OCI-LY1 (cell line): ENCODE data around the gene SPRED3.
A peak's percentile ranks its signal among the peaks of the same experiment; 100 is the strongest.

ENCODE experiments used
- H2AFZ ChIP-seq: fragments of 200-600 bp; sonication (generic), shearing (Covaris generic); 2 replicates; pipeline ENCODE4 v1.6.0; 2014; ENCODE audit warnings: antibody characterized with exemption, mild to moderate bottlenecking, low read length
- H3F3A ChIP-seq: fragments of 200-600 bp; sonication (generic), shearing (Covaris generic); 2 replicates; pipeline ENCODE4 v1.6.0; 2014; ENCODE audit warnings: mild to moderate bottlenecking, antibody characterized with exemption, low read length, moderate library complexity; ENCODE audit not compliant: insufficient read depth
- H3K27ac ChIP-seq: fragments of 200-600 bp; sonication (generic); 2 replicates; pipeline ENCODE4 v1.5.1; 2014; ENCODE audit warnings: low read length, mixed run types, mild to moderate bottlenecking, low read depth; ENCODE audit not compliant: poor library complexity, severe bottlenecking
- H3K27me3 ChIP-seq: fragments of 200-600 bp; sonication (generic); 2 replicates; pipeline ENCODE4 v1.6.0; 2014; ENCODE audit warnings: antibody characterized with exemption, mild to moderate bottlenecking, low read length, moderate library complexity; ENCODE audit not compliant: insufficient read depth
- H3K36me3 ChIP-seq: fragments of 200-600 bp; sonication (generic); 2 replicates; pipeline ENCODE4 v1.6.1; 2014; ENCODE audit warnings: mild to moderate bottlenecking, antibody characterized with exemption, low read length, moderate library complexity, mixed read lengths; ENCODE audit not compliant: insufficient read depth
- H3K4me1 ChIP-seq: fragments of 200-600 bp; sonication (generic); 2 replicates; pipeline ENCODE4 v1.5.1; 2014; ENCODE audit warnings: mild to moderate bottlenecking, low read length, moderate library complexity; ENCODE audit not compliant: insufficient read depth, severe bottlenecking
- H3K4me2 ChIP-seq: fragments of 200-600 bp; sonication (generic), shearing (Covaris generic); 2 replicates; pipeline ENCODE4 v1.6.1; 2014; ENCODE audit warnings: low read length
- H3K4me3 ChIP-seq: fragments of 200-600 bp; sonication (generic); 2 replicates; pipeline ENCODE4 v1.5.1; 2014; ENCODE audit warnings: low read length, low read depth, mild to moderate bottlenecking, mixed read lengths; ENCODE audit not compliant: poor library complexity, severe bottlenecking
- H3K79me2 ChIP-seq: fragments of 200-600 bp; shearing (Covaris generic); 2 replicates; pipeline ENCODE4 v1.6.1; 2016; ENCODE audit warnings: mixed run types, low read length, mixed read lengths; ENCODE audit not compliant: insufficient read depth
- H3K9ac ChIP-seq: fragments of 200-600 bp; sonication (generic), shearing (Covaris generic); 2 replicates; pipeline ENCODE4 v1.6.1; 2014; ENCODE audit warnings: mild to moderate bottlenecking, low read length, mixed read lengths
- H3K9me2 ChIP-seq: fragments of 200-600 bp; sonication (generic), shearing (Covaris generic); 2 replicates; pipeline ENCODE4 v1.6.1; 2014; ENCODE audit warnings: low read depth, mild to moderate bottlenecking, low read length, mixed read lengths
- H3K9me3 ChIP-seq: fragments of 200-600 bp; shearing (Covaris generic); 2 replicates; pipeline ENCODE4 v1.6.1; 2014; ENCODE audit warnings: low read length, mixed read lengths
- H4K20me1 ChIP-seq: fragments of 200-600 bp; sonication (generic), shearing (Covaris generic); 2 replicates; pipeline ENCODE4 v1.6.0; 2016; ENCODE audit warnings: mild to moderate bottlenecking, low read length; ENCODE audit not compliant: insufficient read depth
- CTCF ChIP-seq: fragments of 200-600 bp; sonication (generic), shearing (Covaris generic); IDR thresholded peaks from 2 replicates; pipeline ENCODE4 v1.5.1; 2017; ENCODE audit warnings: mild to moderate bottlenecking, antibody characterized with exemption, low read length, moderate library complexity, mixed read lengths
- EZH2 ChIP-seq: fragments of 200-600 bp; sonication (generic), shearing (Covaris generic); IDR thresholded peaks from 2 replicates; pipeline ENCODE4 v1.8.0; 2017; ENCODE audit warnings: borderline replicate concordance, mixed run types, mild to moderate bottlenecking, antibody characterized with exemption, low read length, moderate library complexity, mixed read lengths

The SPRED3 gene

GRCh38 chr19:38359242-38360021, 29.1 kb upstream of the SPRED3 start:
- H3K4me1 ChIP-seq, result peaks cover 8% of the 10 kb centered on the region
- H3K27ac ChIP-seq, result no peak overlapping the region
- H3K4me2 ChIP-seq, result no peak overlapping the region
- no peak overlapping the region for H3K4me3 ChIP-seq
- no peak for TF ChIP-seq EZH2
- TF ChIP-seq CTCF, result no peak
- no peaks in the 10 kb centered on the region for H4K20me1 ChIP-seq
- peaks cover 10% of the 10 kb centered on the region; the same call in 1 of the 2 replicates for H3K27me3 ChIP-seq
- no peaks in the 10 kb centered on the region for H3K79me2 ChIP-seq
- H3K9me3 ChIP-seq, result no peaks in the 10 kb centered on the region
- no peaks in the 10 kb centered on the region for H3F3A ChIP-seq
- no peak overlapping the region for H2AFZ ChIP-seq
- H3K36me3 ChIP-seq, result no peaks in the 10 kb centered on the region
- no peak overlapping the region for H3K9ac ChIP-seq
- H3K9me2 ChIP-seq, result no peaks in the 10 kb centered on the region

GRCh38 chr19:38360351-38360750, 28.1 kb upstream of the SPRED3 start:
- TF ChIP-seq EZH2 (no peak), CTCF (no peak)

DNA sequence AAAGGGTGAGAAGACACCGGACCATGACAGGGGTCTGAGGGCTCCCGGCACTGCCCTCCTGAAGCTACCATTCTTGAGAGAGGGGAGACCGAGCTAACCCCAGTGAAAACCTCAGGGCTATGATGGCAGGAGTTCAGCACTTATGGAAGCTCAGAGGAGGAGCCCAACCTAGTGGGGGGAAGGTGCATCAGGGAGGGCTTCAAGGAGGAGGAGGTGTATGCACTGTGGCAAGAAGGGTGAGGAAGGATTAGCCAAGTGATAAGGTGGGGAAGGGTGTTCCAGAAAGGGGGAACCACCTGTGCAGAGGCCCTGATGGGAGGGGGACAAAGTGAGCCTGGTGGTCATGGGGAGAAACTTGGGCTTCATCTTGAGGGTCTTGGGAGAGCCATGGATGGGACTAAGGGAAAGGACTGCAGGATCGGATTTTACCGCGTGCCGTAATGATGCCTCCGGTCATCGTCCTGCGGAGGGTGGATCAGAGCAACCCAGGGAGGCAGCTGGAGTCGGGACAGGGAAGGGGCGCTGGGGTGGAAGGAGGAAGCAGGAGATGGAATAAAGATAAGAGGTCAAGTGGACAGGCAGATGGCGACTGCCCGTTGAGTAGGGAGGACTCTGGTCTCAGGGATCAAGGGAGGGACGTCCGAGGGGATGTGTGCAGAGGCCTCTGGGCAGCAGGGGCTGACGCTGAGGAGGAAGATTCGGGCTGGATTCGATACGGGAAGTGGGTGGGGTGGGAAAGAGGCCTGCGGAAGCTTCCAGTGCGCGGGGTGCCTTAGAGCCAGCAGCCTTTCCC, 27.5 kb upstream of the SPRED3 start:
- Histone ChIP-seq H3K36me3 (no peaks in the 10 kb centered on the region), H2AFZ (no peak overlapping the region), H3K27me3 (peaks cover 6% of the 10 kb centered on the region; the same call in 1 of the 2 replicates), H4K20me1 (no peaks in the 10 kb centered on the region), H3F3A (no peaks in the 10 kb centered on the region), H3K79me2 (no peaks in the 10 kb centered on the region), H3K9me2 (no peaks in the 10 kb centered on the region), H3K27ac (no peak overlapping the region), H3K4me1 (peaks cover 8% of the 10 kb centered on the region), H3K4me2 (peak overlapping the region; percentile 95), H3K4me3 (peak overlapping the region; percentile 72), H3K9me3 (no peaks in the 10 kb centered on the region), H3K9ac (no peak overlapping the region)
- TF ChIP-seq EZH2 (no peak), CTCF (no peak)

More at GRCh38 chr19:38360351-38360750, 28.1 kb upstream of the SPRED3 start:
- H3K27ac ChIP-seq, result no peak overlapping the region
- no peak overlapping the region for H3K4me2 ChIP-seq
- peaks cover 6% of the 10 kb centered on the region; the same call in 1 of the 2 replicates for H3K27me3 ChIP-seq
- H3K4me1 ChIP-seq, result peaks cover 8% of the 10 kb centered on the region
- H3K9ac ChIP-seq, result no peak overlapping the region
- H3K9me3 ChIP-seq, result no peaks in the 10 kb centered on the region
- H4K20me1 ChIP-seq, result no peaks in the 10 kb centered on the region
- H3K36me3 ChIP-seq, result no peaks in the 10 kb centered on the region
- no peak overlapping the region for H2AFZ ChIP-seq
- H3F3A ChIP-seq, result no peaks in the 10 kb centered on the region
- H3K9me2 ChIP-seq, result no peaks in the 10 kb centered on the region
- no peak overlapping the region for H3K4me3 ChIP-seq
- no peaks in the 10 kb centered on the region for H3K79me2 ChIP-seq
